GM19043 (cell line): Measurements from ENCODE around the gene SLC6A12.

Experiments used
- ATAC-seq: cut with Tn5 transposase; IDR thresholded peaks from one replicate; pipeline ENCODE4 v1.9.1; 2021; ENCODE audit warnings: low read depth; ENCODE audit not compliant: unreplicated experiment

SLC6A12 gene

GRCh38 chr12:147242-147641, 66.7 kb downstream of the SLC6A12 start:
- ATAC-seq: no peak

DNA sequence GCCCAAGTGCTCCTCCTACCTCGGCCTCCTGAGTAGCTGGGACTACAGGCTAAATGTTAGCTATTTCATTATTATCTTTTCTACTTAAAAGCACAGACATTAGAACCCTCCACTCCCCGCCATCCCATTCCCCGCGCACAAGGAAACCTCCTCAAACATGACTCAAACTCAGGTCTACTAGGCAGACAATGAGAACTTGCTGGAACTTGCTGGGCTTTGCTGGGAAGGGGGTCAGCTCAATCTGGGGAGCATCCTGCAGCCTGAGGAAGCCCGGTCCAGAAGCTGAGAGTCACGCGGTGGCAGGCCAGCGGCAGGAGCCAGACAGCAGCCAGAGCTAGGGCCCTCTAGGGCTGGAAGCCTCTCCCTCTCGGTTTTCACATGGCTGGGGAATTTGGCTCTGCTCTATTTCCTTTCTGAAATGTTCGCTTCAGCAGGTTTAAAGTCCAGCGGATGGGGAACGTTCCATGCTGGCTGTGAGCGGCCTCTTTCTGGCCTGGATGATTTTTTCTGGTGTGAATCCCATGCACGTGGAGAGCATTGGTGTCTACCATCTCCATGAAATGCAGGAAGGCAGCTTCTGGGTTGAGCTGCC, 68.5 kb downstream of the SLC6A12 start:
- no peak for ATAC-seq

DNA sequence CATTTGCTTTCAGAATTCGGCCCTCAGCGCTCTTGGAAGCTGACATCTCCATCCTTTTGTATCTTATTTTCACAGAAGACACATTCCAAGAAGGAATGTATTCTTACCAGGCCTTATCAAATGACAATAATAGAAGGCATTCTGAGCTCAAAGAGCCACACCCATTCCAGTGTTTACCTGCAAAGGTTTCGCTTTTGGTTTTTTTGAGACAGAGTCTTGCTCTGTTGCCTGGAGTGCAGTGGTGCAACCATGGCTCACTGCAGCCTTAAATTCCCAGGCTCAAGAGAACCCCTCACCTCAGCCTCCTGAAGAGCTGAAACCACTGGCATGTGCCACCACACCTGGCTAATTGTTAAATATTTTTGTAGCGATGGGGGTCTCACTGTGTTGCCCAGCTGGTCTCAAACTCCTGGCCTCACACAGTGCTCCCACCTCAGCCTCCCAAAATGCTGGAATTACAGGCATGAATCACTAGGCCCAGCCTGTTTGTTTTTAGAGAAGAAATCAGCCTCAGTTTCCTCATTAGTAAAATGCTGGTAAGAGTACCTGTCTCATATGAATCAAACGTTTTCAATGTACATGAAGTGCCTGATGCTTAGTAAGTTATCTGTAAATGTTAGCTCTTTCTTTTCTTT, 69.2 kb downstream of the SLC6A12 start:
- no peak for ATAC-seq

- ATAC-seq: no peak
These were observed 69.8 kb downstream of the SLC6A12 start for GRCh38 chr12:143964-144649.

DNA sequence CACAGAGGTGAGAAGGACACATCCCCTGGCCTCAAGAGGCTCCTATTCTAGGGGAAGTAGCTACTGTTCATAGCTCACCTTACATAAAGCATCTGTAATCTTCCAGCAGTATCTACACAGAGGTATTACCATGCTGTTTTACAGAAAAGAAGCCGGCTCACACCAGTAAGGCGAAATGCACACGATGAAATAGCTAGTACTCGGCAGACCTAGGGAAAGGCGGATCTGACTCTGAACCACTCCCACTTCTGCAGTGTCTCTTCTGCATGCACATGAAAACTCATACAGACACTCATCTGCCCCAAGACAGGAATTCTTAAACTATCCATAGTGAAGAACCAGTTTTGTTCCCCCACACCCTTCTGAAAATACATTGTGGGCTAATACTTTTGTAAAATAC, 73.8 kb downstream of the SLC6A12 start:
- no peak for ATAC-seq
